NT2/D1 (cell line): ENCODE data around the gene USF3.

Source experiments
- SUZ12 ChIP-seq: IDR thresholded peaks from 2 replicates; pipeline ENCODE4 v1.6.1; 2011; ENCODE audit not compliant: insufficient read length, insufficient read depth; ENCODE audit errors: extremely low read depth
- YY1 ChIP-seq: IDR thresholded peaks from 2 replicates; pipeline ENCODE4 v1.6.1; 2011; ENCODE audit not compliant: insufficient read length, insufficient read depth

- TF ChIP-seq YY1 (no peak), SUZ12 (no peak)
These were observed 70.6 kb downstream of the USF3 start for GRCh38 chr3:113625834-113626233.
